ENCODE results near the gene PDK1. TPM values are rescaled to one million over a fixed set of nuclear protein-coding genes. Genes with fewer than 3 reads are reported as not detected.
A peak's percentile ranks its signal among the peaks of the same experiment; 100 is the strongest.

PDK1 gene
- total and polyA plus RNA-seq, 2 experiments from 2014 or later = 25.6 to 42.0 TPM

DNA sequence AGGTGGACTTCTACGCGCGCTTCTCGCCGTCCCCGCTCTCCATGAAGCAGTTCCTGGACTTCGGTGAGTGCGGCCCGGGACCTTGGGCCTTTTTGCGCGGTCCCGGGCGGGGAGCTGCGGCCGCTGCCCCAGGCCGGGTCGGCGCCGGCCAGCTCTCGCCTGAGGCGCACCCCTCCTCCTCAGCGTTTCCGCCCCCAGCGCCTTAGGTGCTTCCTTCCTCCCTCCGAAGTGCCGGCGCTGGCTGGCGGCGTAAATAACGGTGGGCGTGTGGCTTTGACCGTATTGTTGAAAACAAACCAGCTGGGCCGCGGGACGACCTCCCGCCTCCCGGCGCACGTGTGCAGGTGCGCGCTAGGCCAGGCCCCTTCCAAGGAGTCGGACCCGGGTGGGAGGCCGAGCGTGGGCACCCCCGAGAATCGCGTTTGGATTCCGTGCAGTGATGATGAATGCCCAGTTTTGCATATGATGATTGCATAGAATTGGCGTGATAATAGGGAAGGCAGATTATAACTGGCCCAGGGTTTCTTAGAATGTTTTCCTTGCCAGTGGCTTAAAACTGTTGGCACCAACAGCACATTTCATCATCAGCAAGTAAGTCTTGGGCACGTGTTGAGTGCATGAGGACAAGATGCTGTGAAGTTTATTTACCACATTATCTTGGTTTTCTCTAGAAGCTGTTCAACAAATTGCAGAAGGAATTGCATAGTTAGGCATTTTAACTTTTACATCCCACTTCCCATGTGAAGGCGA, 569 bp downstream of the PDK1 start:
- peak overlapping the region; percentile 92 for H3K27ac Mint-ChIP-seq
- peaks cover 33% of the 10 kb centered on the region for H3K79me2 ChIP-seq (replicated peaks; ENCODE audit: insufficient read depth)
- H3K36me3 ChIP-seq (ENCODE audit: insufficient read depth) = no peaks in the 10 kb centered on the region
- H3K27ac ChIP-seq (ENCODE audit: low read depth) = peak overlapping the region; percentile 73
- H3K4me2 ChIP-seq = peak overlapping the region; percentile 92
- no peaks in the 10 kb centered on the region for H4K20me1 ChIP-seq (replicated peaks; ENCODE audit: insufficient read depth)
- H3K4me3 Mint-ChIP-seq = peak overlapping the region; percentile 86
- peak overlapping the region; percentile 92 for H2AFZ ChIP-seq
- peaks cover 40% of the 10 kb centered on the region for H3K4me1 Mint-ChIP-seq
- H3F3A ChIP-seq (replicated peaks; ENCODE audit: low read depth) = peaks cover 3% of the 10 kb centered on the region; the same call in 1 of the 2 replicates
- peaks cover 3% of the 10 kb centered on the region; the same call in 1 of the 3 replicates for H3K9me3 Mint-ChIP-seq
- TF ChIP-seq, protein P1, sequence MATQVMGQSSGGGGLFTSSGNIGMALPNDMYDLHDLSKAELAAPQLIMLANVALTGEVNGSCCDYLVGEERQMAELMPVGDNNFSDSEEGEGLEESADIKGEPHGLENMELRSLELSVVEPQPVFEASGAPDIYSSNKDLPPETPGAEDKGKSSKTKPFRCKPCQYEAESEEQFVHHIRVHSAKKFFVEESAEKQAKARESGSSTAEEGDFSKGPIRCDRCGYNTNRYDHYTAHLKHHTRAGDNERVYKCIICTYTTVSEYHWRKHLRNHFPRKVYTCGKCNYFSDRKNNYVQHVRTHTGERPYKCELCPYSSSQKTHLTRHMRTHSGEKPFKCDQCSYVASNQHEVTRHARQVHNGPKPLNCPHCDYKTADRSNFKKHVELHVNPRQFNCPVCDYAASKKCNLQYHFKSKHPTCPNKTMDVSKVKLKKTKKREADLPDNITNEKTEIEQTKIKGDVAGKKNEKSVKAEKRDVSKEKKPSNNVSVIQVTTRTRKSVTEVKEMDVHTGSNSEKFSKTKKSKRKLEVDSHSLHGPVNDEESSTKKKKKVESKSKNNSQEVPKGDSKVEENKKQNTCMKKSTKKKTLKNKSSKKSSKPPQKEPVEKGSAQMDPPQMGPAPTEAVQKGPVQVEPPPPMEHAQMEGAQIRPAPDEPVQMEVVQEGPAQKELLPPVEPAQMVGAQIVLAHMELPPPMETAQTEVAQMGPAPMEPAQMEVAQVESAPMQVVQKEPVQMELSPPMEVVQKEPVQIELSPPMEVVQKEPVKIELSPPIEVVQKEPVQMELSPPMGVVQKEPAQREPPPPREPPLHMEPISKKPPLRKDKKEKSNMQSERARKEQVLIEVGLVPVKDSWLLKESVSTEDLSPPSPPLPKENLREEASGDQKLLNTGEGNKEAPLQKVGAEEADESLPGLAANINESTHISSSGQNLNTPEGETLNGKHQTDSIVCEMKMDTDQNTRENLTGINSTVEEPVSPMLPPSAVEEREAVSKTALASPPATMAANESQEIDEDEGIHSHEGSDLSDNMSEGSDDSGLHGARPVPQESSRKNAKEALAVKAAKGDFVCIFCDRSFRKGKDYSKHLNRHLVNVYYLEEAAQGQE (IDR thresholded peaks at IDR 0.05; ENCODE audit: unreplicated experiment) = no peak
- TF ChIP-seq ZNF331 (CRISPR knock-in tag; IDR thresholded peaks at IDR 0.05; ENCODE audit: low read depth) = no peak
- TF ChIP-seq, protein P2, sequence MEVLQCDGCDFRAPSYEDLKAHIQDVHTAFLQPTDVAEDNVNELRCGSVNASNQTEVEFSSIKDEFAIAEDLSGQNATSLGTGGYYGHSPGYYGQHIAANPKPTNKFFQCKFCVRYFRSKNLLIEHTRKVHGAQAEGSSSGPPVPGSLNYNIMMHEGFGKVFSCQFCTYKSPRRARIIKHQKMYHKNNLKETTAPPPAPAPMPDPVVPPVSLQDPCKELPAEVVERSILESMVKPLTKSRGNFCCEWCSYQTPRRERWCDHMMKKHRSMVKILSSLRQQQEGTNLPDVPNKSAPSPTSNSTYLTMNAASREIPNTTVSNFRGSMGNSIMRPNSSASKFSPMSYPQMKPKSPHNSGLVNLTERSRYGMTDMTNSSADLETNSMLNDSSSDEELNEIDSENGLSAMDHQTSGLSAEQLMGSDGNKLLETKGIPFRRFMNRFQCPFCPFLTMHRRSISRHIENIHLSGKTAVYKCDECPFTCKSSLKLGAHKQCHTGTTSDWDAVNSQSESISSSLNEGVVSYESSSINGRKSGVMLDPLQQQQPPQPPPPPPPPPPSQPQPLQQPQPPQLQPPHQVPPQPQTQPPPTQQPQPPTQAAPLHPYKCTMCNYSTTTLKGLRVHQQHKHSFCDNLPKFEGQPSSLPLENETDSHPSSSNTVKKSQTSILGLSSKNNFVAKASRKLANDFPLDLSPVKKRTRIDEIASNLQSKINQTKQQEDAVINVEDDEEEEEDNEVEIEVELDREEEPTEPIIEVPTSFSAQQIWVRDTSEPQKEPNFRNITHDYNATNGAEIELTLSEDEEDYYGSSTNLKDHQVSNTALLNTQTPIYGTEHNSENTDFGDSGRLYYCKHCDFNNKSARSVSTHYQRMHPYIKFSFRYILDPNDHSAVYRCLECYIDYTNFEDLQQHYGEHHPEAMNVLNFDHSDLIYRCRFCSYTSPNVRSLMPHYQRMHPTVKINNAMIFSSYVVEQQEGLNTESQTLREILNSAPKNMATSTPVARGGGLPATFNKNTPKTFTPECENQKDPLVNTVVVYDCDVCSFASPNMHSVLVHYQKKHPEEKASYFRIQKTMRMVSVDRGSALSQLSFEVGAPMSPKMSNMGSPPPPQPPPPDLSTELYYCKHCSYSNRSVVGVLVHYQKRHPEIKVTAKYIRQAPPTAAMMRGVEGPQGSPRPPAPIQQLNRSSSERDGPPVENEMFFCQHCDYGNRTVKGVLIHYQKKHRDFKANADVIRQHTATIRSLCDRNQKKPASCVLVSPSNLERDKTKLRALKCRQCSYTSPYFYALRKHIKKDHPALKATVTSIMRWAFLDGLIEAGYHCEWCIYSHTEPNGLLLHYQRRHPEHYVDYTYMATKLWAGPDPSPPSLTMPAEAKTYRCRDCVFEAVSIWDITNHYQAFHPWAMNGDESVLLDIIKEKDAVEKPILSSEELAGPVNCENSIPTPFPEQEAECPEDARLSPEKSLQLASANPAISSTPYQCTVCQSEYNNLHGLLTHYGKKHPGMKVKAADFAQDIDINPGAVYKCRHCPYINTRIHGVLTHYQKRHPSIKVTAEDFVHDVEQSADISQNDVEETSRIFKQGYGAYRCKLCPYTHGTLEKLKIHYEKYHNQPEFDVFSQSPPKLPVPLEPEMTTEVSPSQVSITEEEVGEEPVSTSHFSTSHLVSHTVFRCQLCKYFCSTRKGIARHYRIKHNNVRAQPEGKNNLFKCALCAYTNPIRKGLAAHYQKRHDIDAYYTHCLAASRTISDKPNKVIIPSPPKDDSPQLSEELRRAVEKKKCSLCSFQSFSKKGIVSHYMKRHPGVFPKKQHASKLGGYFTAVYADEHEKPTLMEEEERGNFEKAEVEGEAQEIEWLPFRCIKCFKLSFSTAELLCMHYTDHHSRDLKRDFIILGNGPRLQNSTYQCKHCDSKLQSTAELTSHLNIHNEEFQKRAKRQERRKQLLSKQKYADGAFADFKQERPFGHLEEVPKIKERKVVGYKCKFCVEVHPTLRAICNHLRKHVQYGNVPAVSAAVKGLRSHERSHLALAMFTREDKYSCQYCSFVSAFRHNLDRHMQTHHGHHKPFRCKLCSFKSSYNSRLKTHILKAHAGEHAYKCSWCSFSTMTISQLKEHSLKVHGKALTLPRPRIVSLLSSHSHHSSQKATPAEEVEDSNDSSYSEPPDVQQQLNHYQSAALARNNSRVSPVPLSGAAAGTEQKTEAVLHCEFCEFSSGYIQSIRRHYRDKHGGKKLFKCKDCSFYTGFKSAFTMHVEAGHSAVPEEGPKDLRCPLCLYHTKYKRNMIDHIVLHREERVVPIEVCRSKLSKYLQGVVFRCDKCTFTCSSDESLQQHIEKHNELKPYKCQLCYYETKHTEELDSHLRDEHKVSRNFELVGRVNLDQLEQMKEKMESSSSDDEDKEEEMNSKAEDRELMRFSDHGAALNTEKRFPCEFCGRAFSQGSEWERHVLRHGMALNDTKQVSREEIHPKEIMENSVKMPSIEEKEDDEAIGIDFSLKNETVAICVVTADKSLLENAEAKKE (CRISPR knock-in tag; IDR thresholded peaks at IDR 0.05) = no peak
- peak; percentile 63 for TF ChIP-seq POLR2AphosphoS5 (IDR thresholded peaks at IDR 0.05; ENCODE audit: low read depth)
- TF ChIP-seq STAT1 (IDR thresholded peaks at IDR 0.05; ENCODE audit: unreplicated experiment) = no peak
- TF ChIP-seq ZNF114 (CRISPR knock-in tag; IDR thresholded peaks at IDR 0.05) = no peak
- TF ChIP-seq, protein P3, sequence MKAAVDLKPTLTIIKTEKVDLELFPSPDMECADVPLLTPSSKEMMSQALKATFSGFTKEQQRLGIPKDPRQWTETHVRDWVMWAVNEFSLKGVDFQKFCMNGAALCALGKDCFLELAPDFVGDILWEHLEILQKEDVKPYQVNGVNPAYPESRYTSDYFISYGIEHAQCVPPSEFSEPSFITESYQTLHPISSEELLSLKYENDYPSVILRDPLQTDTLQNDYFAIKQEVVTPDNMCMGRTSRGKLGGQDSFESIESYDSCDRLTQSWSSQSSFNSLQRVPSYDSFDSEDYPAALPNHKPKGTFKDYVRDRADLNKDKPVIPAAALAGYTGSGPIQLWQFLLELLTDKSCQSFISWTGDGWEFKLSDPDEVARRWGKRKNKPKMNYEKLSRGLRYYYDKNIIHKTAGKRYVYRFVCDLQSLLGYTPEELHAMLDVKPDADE (IDR thresholded peaks at IDR 0.05) = peak; percentile 35; the same call in 1 of the 2 replicates
- DNase-seq (ENCODE audit: low spot score) (peak; percentile 94), ATAC-seq (peak; percentile 80)
- peak overlapping the region; percentile 82 for H3K4me3 ChIP-seq
- H3K9me2 ChIP-seq (ENCODE audit: insufficient read depth) = no peaks in the 10 kb centered on the region
- H3K36me3 Mint-ChIP-seq (ENCODE audit: low read depth) = peaks cover 5% of the 10 kb centered on the region; the same call in 2 of the 3 replicates
- H3K27me3 ChIP-seq (ENCODE audit: insufficient read depth) = 0 out of 2 replicates have a peak, but pooled peaks cover 3% of the 10 kb centered on the region
- peaks cover 3% of the 10 kb centered on the region for H3K27me3 Mint-ChIP-seq (ENCODE audit: insufficient read depth, low read depth, poor library complexity)
- peaks cover 41% of the 10 kb centered on the region for H3K4me1 ChIP-seq (ENCODE audit: insufficient read depth)
